ENCODE data around the gene ANKIB1.

GRCh38 chr7:92402920-92403759 is 157.4 kb downstream of the ANKIB1 start:
- TF ChIP-seq, protein P1, sequence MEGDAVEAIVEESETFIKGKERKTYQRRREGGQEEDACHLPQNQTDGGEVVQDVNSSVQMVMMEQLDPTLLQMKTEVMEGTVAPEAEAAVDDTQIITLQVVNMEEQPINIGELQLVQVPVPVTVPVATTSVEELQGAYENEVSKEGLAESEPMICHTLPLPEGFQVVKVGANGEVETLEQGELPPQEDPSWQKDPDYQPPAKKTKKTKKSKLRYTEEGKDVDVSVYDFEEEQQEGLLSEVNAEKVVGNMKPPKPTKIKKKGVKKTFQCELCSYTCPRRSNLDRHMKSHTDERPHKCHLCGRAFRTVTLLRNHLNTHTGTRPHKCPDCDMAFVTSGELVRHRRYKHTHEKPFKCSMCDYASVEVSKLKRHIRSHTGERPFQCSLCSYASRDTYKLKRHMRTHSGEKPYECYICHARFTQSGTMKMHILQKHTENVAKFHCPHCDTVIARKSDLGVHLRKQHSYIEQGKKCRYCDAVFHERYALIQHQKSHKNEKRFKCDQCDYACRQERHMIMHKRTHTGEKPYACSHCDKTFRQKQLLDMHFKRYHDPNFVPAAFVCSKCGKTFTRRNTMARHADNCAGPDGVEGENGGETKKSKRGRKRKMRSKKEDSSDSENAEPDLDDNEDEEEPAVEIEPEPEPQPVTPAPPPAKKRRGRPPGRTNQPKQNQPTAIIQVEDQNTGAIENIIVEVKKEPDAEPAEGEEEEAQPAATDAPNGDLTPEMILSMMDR (IDR thresholded peaks at IDR 0.05): no peak
- no peak for TF ChIP-seq EZH2 (IDR thresholded peaks at IDR 0.05; ENCODE audit: borderline replicate concordance, insufficient read depth, low read depth, low read length, poor library complexity, severe bottlenecking)
